ENCODE results near the gene ECE1.

GRCh38 chr1:21293537-21294265 lies 3.4 kb upstream of the ECE1 start:
- no peak for TF ChIP-seq ZSCAN29 (IDR thresholded peaks at IDR 0.05)
- no peak for TF ChIP-seq POLR2A (IDR thresholded peaks at IDR 0.05; ENCODE audit: low read depth, low read length)
- TF ChIP-seq YY1 (IDR thresholded peaks at IDR 0.05; ENCODE audit: low read depth, low read length) = peak; percentile 57; the same call in 1 of the 2 replicates
- no peak for TF ChIP-seq CTCF (IDR thresholded peaks at IDR 0.05 in 2 of 3, conservative IDR thresholded peaks at IDR 0.05 in 1 of 3; ENCODE audit: control insufficient read depth in 2 of 3, extremely low read depth in 1 of 3, insufficient read depth in 1 of 3, low read depth in 3 of 3, low read length in 3 of 3)
- TF ChIP-seq EZH2 (IDR thresholded peaks at IDR 0.05; ENCODE audit: borderline replicate concordance, control insufficient read depth, low read depth, low read length) = no peak
- TF ChIP-seq RAD21 (IDR thresholded peaks at IDR 0.05; ENCODE audit: insufficient read depth, low read depth, low read length) = no peak
- no peak for TF ChIP-seq REST (IDR thresholded peaks at IDR 0.05; ENCODE audit: low read depth, low read length)

All from GM12878 (cell line).